GM23338 (cell line): Measurements from ENCODE around the gene DUOX1. TPM values are rescaled to one million over a fixed set of nuclear protein-coding genes. Genes with fewer than 3 reads are reported as not detected.

Source experiments
- ATAC-seq: fragments of 200-7000 bp; cut with Tn5 transposase; 3 replicates; pipeline ENCODE4 v1.9.1; 2020
- DNase-seq: peaks from one replicate; pipeline ENCODE4 v3.0.0-alpha.2; 2015; ENCODE audit warnings: low spot score
- H2AFZ ChIP-seq: fragments of 200-600 bp; sonication (generic); 2 replicates; pipeline ENCODE4 v1.8.0; 2016; ENCODE audit warnings: antibody characterized with exemption, mild to moderate bottlenecking, moderate library complexity
- H3F3A ChIP-seq: fragments of 200-600 bp; sonication (generic); replicated peaks from 2 replicates; pipeline ENCODE4 v1.8.0; 2017; ENCODE audit warnings: antibody characterized with exemption, mixed run types, low read depth
- H3K27ac ChIP-seq: fragments of 200-600 bp; sonication (generic); 2 replicates; pipeline ENCODE4 v1.6.1; 2016; ENCODE audit warnings: low read depth
- H3K27me3 ChIP-seq: fragments of 200-600 bp; sonication (generic); 2 replicates; pipeline ENCODE4 v1.8.0; 2016; ENCODE audit warnings: mild to moderate bottlenecking, mixed run types, moderate library complexity; ENCODE audit not compliant: insufficient read depth
- H3K36me3 ChIP-seq: fragments of 200-600 bp; sonication (generic); 2 replicates; pipeline ENCODE4 v1.8.0; 2016; ENCODE audit warnings: mild to moderate bottlenecking; ENCODE audit not compliant: insufficient read depth
- H3K4me1 ChIP-seq: fragments of 200-600 bp; sonication (generic); 2 replicates; pipeline ENCODE4 v1.8.0; 2016; ENCODE audit warnings: mild to moderate bottlenecking, moderate library complexity; ENCODE audit not compliant: insufficient read depth
- H3K4me2 ChIP-seq: fragments of 200-600 bp; sonication (generic); 2 replicates; pipeline ENCODE4 v1.7.1; 2017; ENCODE audit warnings: mixed run types
- H3K4me3 ChIP-seq: fragments of 200-600 bp; sonication (generic); 2 replicates; pipeline ENCODE4 v1.6.1; 2016; ENCODE audit warnings: mixed run types
- H3K79me2 ChIP-seq: fragments of 200-600 bp; sonication (generic); replicated peaks from 2 replicates; pipeline ENCODE4 v1.8.0; 2017; ENCODE audit warnings: mild to moderate bottlenecking; ENCODE audit not compliant: insufficient read depth
- H3K9me2 ChIP-seq: fragments of 200-600 bp; sonication (generic); 2 replicates; pipeline ENCODE4 v1.8.0; 2017; ENCODE audit not compliant: insufficient read depth
- H4K20me1 ChIP-seq: fragments of 200-600 bp; sonication (generic); replicated peaks from 2 replicates; pipeline ENCODE4 v1.8.0; 2017; ENCODE audit warnings: mild to moderate bottlenecking; ENCODE audit not compliant: insufficient read depth
- H3K27ac Mint-ChIP-seq: 2 replicates; pipeline ENCODE4 v1.8.0; 2020; ENCODE audit warnings: inconsistent platforms, mild to moderate bottlenecking, moderate library complexity, mixed read lengths
- H3K27me3 Mint-ChIP-seq: 3 replicates; pipeline ENCODE4 v1.8.0; 2022; ENCODE audit warnings: low read depth, mild to moderate bottlenecking, moderate library complexity, mixed read lengths, inconsistent platforms; ENCODE audit not compliant: insufficient read depth, poor library complexity
- H3K36me3 Mint-ChIP-seq: 3 replicates; pipeline ENCODE4 v1.8.0; 2021; ENCODE audit warnings: low read depth, mild to moderate bottlenecking, inconsistent platforms, moderate library complexity, mixed read lengths
- H3K4me1 Mint-ChIP-seq: 3 replicates; pipeline ENCODE4 v1.8.0; 2020; ENCODE audit warnings: mild to moderate bottlenecking, inconsistent platforms, mixed read lengths
- H3K4me3 Mint-ChIP-seq: 3 replicates; pipeline ENCODE4 v1.8.0; 2021; ENCODE audit warnings: moderate library complexity, mild to moderate bottlenecking, inconsistent platforms, mixed read lengths
- H3K9me3 Mint-ChIP-seq: 3 replicates; pipeline ENCODE4 v1.8.0; 2020; ENCODE audit warnings: moderate library complexity, mild to moderate bottlenecking, inconsistent platforms, mixed read lengths
- CREB1 ChIP-seq: fragments of 250-450 bp; sonication (Bioruptor Pico); IDR thresholded peaks from 2 replicates; pipeline ENCODE4 v1.5.0; 2020; ENCODE audit warnings: low read depth, mild to moderate bottlenecking, moderate library complexity
- CTCF ChIP-seq, 2 experiments: fragments of 200-600 bp in 1 of 2; sonication (generic) in 1 of 2; conservative IDR thresholded peaks; 2 replicates each; pipeline versions ENCODE4 v1.5.1 to v1.6.1; 2016 to 2017; ENCODE audit warnings: antibody characterized with exemption in 2 of 2, low read depth in 2 of 2, mild to moderate bottlenecking in 2 of 2, moderate library complexity in 1 of 2
- ETS1 ChIP-seq: IDR thresholded peaks from 2 replicates; pipeline ENCODE4 v1.6.1; 2016; ENCODE audit warnings: antibody characterized with exemption
- EZH2 ChIP-seq: fragments of 200-600 bp; sonication (generic); IDR thresholded peaks from one replicate; pipeline ENCODE4 v1.8.0; 2017; ENCODE audit warnings: antibody characterized with exemption, mild to moderate bottlenecking, low read depth; ENCODE audit not compliant: unreplicated experiment
- EZH2phosphoT487 ChIP-seq: fragments of 200-600 bp; sonication (generic); IDR thresholded peaks from one replicate; pipeline ENCODE4 v1.8.1; 2018; ENCODE audit warnings: antibody characterized with exemption; ENCODE audit not compliant: unreplicated experiment
- JUNB ChIP-seq: IDR thresholded peaks from one replicate; pipeline ENCODE4 v1.6.1; 2016; ENCODE audit warnings: antibody characterized with exemption; ENCODE audit not compliant: unreplicated experiment
- NANOG ChIP-seq: IDR thresholded peaks from 2 replicates; pipeline ENCODE4 v1.6.1; 2016; ENCODE audit warnings: antibody characterized with exemption, borderline replicate concordance
- POLR2AphosphoS5 ChIP-seq: IDR thresholded peaks from 2 replicates; pipeline ENCODE4 v1.6.1; 2016; ENCODE audit warnings: antibody characterized with exemption, low read depth
- REST ChIP-seq: IDR thresholded peaks from one replicate; pipeline ENCODE4 v1.6.1; 2018; ENCODE audit warnings: antibody characterized with exemption; ENCODE audit not compliant: unreplicated experiment
- STAT1 ChIP-seq: IDR thresholded peaks from one replicate; pipeline ENCODE4 v1.6.1; 2016; ENCODE audit warnings: antibody characterized with exemption; ENCODE audit not compliant: unreplicated experiment
- ZNF114 ChIP-seq: fragments of 250-450 bp; sonication (Bioruptor Pico); IDR thresholded peaks from 2 replicates; pipeline ENCODE4 v1.5.0; 2020; ENCODE audit warnings: mild to moderate bottlenecking, moderate library complexity
- ZNF331 ChIP-seq: fragments of 250-450 bp; sonication (Bioruptor Pico); IDR thresholded peaks from 2 replicates; pipeline ENCODE4 v1.5.0; 2020; ENCODE audit warnings: low read depth, mild to moderate bottlenecking, moderate library complexity
- ZNF462 ChIP-seq: fragments of 250-450 bp; sonication (Bioruptor Pico); IDR thresholded peaks from 2 replicates; pipeline ENCODE4 v1.5.0; 2020; ENCODE audit warnings: mild to moderate bottlenecking, moderate library complexity
- polyA plus RNA-seq: library from polyadenylated mRNA; unstranded; fragments of >200 nt; fragmentation: Nextera tagmentation; extraction: Ambion mirVana; gene quantifications from 2 replicates; pipeline ENCODE4 v1.2.1, GENCODE V29; 2016
- total RNA-seq: library from RNA; depleted of rRNA; stranded (reverse); fragments of >200 nt; shearing (Covaris generic); gene quantifications from 2 replicates; pipeline ENCODE4 v1.2.3, GENCODE V29; 2014

DUOX1 gene
- total and polyA plus RNA-seq, 2 experiments from 2014 or later: 0.69 to 0.73 TPM

- no peaks in the 10 kb centered on the region for H4K20me1 ChIP-seq
- no peak for TF ChIP-seq STAT1
- no peak for TF ChIP-seq ZNF331
- no peak for TF ChIP-seq EZH2
- no peak for TF ChIP-seq ZNF462
- 0 out of 2 replicates have a peak, but pooled peaks have one; percentile 23 for TF ChIP-seq ETS1
- no peak for TF ChIP-seq NANOG
- no peak for TF ChIP-seq JUNB
- TF ChIP-seq POLR2AphosphoS5: 0 out of 2 replicates have a peak, but pooled peaks have one; percentile 19
- TF ChIP-seq REST: no peak
- peak; percentile 73 to 76 for TF ChIP-seq CTCF (conservative IDR thresholded peaks at IDR 0.05; ENCODE audit: low read depth in 2 of 2)
- peak; percentile 89 for TF ChIP-seq CREB1 (CRISPR knock-in tag)
- no peak for TF ChIP-seq ZNF114
- TF ChIP-seq EZH2phosphoT487: no peak
- Mint-ChIP-seq H3K4me1 (peaks cover 8% of the 10 kb centered on the region), H3K36me3 (no peaks in the 10 kb centered on the region), H3K27ac (peak overlapping the region; percentile 91), H3K27me3 (peaks cover 17% of the 10 kb centered on the region), H3K9me3 (no peaks in the 10 kb centered on the region), H3K4me3 (no peak overlapping the region)
- peak overlapping the region; percentile 97 for H3K4me2 ChIP-seq
- H2AFZ ChIP-seq: peak overlapping the region; percentile 87
- H3K9me2 ChIP-seq: no peaks in the 10 kb centered on the region
- peak; percentile 57 for ATAC-seq
- no peaks in the 10 kb centered on the region for H3F3A ChIP-seq
- H3K36me3 ChIP-seq: no peaks in the 10 kb centered on the region
- H3K4me1 ChIP-seq: no peaks in the 10 kb centered on the region
- no peaks in the 10 kb centered on the region; the same call in 1 of the 2 replicates for H3K27me3 ChIP-seq
- peak; percentile 90 for DNase-seq
- no peak overlapping the region for H3K27ac ChIP-seq
- peak overlapping the region; percentile 96 for H3K4me3 ChIP-seq
- no peaks in the 10 kb centered on the region for H3K79me2 ChIP-seq
Measured at GRCh38 chr15:45198337-45199135, 68.7 kb downstream of the DUOX1 start.
